NCI-H748 (cell line): Measurements from ENCODE around the gene APOBEC3H.
"Not testable (repeated sequence)": the region's sequence is repeated elsewhere in the genome, so short reads cannot be mapped to it uniquely, and the experiment has no call there.

Source experiments
- DNase-seq: peaks from one replicate; lab custom pipeline; 2025; ENCODE audit not compliant: unreplicated experiment; lab: John Stamatoyannopoulos, UW

The APOBEC3H gene

GRCh38 chr22:39097098-39098020 lies at the start of gene APOBEC3H:
APOBEC3H (plus strand) TSS chr22:39097244; CDS start chr22:39100279, 3,035 bp downstream.
- no peak for DNase-seq

- DNase-seq, result not testable (repeated sequence)
These were observed 47.6 kb upstream of the APOBEC3H start for GRCh38 chr22:39049486-39049885.

- not testable (repeated sequence) for DNase-seq
These were observed 45.1 kb upstream of the APOBEC3H start for GRCh38 chr22:39051844-39052495.

- no peak for DNase-seq
These were observed 41.4 kb upstream of the APOBEC3H start for GRCh38 chr22:39055658-39056057.

GRCh38 chr22:39061290-39061689 lies 35.8 kb upstream of the APOBEC3H start:
- not testable (repeated sequence) for DNase-seq

- DNase-seq, result not testable (repeated sequence)
These were observed 35.1 kb upstream of the APOBEC3H start for GRCh38 chr22:39061951-39062350.

- DNase-seq, result not testable (repeated sequence)
These were observed 33.1 kb upstream of the APOBEC3H start for GRCh38 chr22:39063904-39064303.

- DNase-seq, result not testable (repeated sequence)
These were observed 30.4 kb upstream of the APOBEC3H start for GRCh38 chr22:39066442-39067276.

GRCh38 chr22:39068033-39068785 lies 28.8 kb upstream of the APOBEC3H start:
- no peak for DNase-seq

GRCh38 chr22:39070186-39070585 lies 26.9 kb upstream of the APOBEC3H start:
- no peak for DNase-seq

GRCh38 chr22:39072581-39072981 lies 24.5 kb upstream of the APOBEC3H start:
- not testable (repeated sequence) for DNase-seq

GRCh38 chr22:39073981-39074380 lies 23.1 kb upstream of the APOBEC3H start:
- no peak for DNase-seq

GRCh38 chr22:39076155-39077025 lies 20.7 kb upstream of the APOBEC3H start:
- DNase-seq, result not testable (repeated sequence)

GRCh38 chr22:39077026-39077840 lies 19.8 kb upstream of the APOBEC3H start, which contains the start of gene APOBEC3G:
APOBEC3G (plus strand) TSS chr22:39077275; CDS start chr22:39077362, 87 bp downstream.
- DNase-seq, result not testable (repeated sequence)

- DNase-seq, result not testable (repeated sequence)
These were observed 19.1 kb upstream of the APOBEC3H start for GRCh38 chr22:39077912-39078311.

GRCh38 chr22:39078329-39078728 lies 18.7 kb upstream of the APOBEC3H start:
- DNase-seq, result no peak

GRCh38 chr22:39079054-39079637 lies 17.9 kb upstream of the APOBEC3H start:
- not testable (repeated sequence) for DNase-seq
